Astrocyte (in vitro differentiated cells and primary cell): ENCODE data around the gene PRR5L.

Source experiments
- CTCF ChIP-seq: IDR thresholded peaks from 2 replicates; pipeline ENCODE4 v1.5.1; 2011; ENCODE audit warnings: low read depth, mild to moderate bottlenecking, inconsistent platforms, low read length, moderate library complexity; ENCODE audit not compliant: insufficient read depth
- EZH2 ChIP-seq: IDR thresholded peaks from 2 replicates; pipeline ENCODE4 v1.6.1; 2012; ENCODE audit warnings: mild to moderate bottlenecking, low read length, inconsistent platforms; ENCODE audit not compliant: insufficient read depth

- TF ChIP-seq CTCF (no peak), EZH2 (no peak)
Observed at GRCh38 chr11:36346562-36347383, 50.7 kb downstream of the PRR5L start.
